ENCODE data around the gene RASA1.

Gene RASA1

GRCh38 chr5:87438231-87438630, 170.5 kb downstream of the RASA1 start:
- in situ Hi-C loops (cut with HindIII; ENCODE audit: low sequenced_read_pairs), result no loop called here

All from endothelial cell of hepatic sinusoid (primary cell).